Activated CD8-positive, alpha-beta T cell treated with anti-CD3 and anti-CD28 coated beads, Interleukin-2, amount 10 ng/mL, durations not matched to agents 7 days and 5 days (primary cell): ENCODE results near the gene TRAF5. TPM values are rescaled to one million over a fixed set of nuclear protein-coding genes. Genes with fewer than 3 reads are reported as not detected.
A peak's percentile ranks its signal among the peaks of the same experiment; 100 is the strongest.
"Not testable (repeated sequence)": the region's sequence is repeated elsewhere in the genome, so short reads cannot be mapped to it uniquely, and the experiment has no call there.

Experiments
- ATAC-seq: fragments of 150-1000 bp; cut with Tn5 transposase; one replicate; pipeline ENCODE4 v1.10.0; 2021; ENCODE audit warnings: moderate library complexity
- CTCF ChIA-PET: fragments of 350-600 bp; sonication (Branson Sonifier 250); formaldehyde crosslinking; loops from one replicate; lab custom pipeline; 2021; ENCODE audit warnings: antibody characterized with exemption; lab: Charles Lee
- POLR2A ChIA-PET: fragments of 350-600 bp; sonication (Branson Sonifier 250); formaldehyde crosslinking; loops from one replicate; lab custom pipeline; 2021; ENCODE audit warnings: antibody characterized with exemption; lab: Charles Lee
- DNase-seq: peaks from one replicate; pipeline ENCODE4 v3.0.0-alpha.2; 2020
- H3K27ac Mint-ChIP-seq: one replicate; pipeline ENCODE4 v1.8.0; 2021; ENCODE audit warnings: mild to moderate bottlenecking, mixed read lengths
- H3K27me3 Mint-ChIP-seq: one replicate; pipeline ENCODE4 v1.8.0; 2021; ENCODE audit warnings: low read depth, mixed read lengths
- H3K36me3 Mint-ChIP-seq: one replicate; pipeline ENCODE4 v1.8.0; 2021; ENCODE audit warnings: low read depth, mixed read lengths
- H3K4me1 Mint-ChIP-seq: one replicate; pipeline ENCODE4 v1.8.0; 2021; ENCODE audit warnings: low read depth, mixed read lengths
- H3K4me3 Mint-ChIP-seq: one replicate; pipeline ENCODE4 v1.8.0; 2021; ENCODE audit warnings: mild to moderate bottlenecking, mixed read lengths
- H3K9me3 Mint-ChIP-seq: one replicate; pipeline ENCODE4 v1.8.0; 2022; ENCODE audit warnings: mixed read lengths; ENCODE audit not compliant: insufficient read depth
- total RNA-seq, 2 experiments: library from RNA; stranded (reverse); gene quantifications; one replicate each; pipeline ENCODE4 v1.2.3, GENCODE V29; 2021

TRAF5 gene
- total RNA-seq, 2 experiments from 2014 or later: 61.1 to 64.4 TPM

- Mint-ChIP-seq H3K4me1 (peaks cover 31% of the 10 kb centered on the region), H3K4me3 (no peak overlapping the region), H3K27me3 (no peaks in the 10 kb centered on the region), H3K9me3 (no peaks in the 10 kb centered on the region), H3K27ac (no peak overlapping the region), H3K36me3 (peaks cover 40% of the 10 kb centered on the region)
- POLR2A ChIA-PET: no interaction called here
- CTCF ChIA-PET: interaction anchor here (1.2 to 1.7 kb wide), 2 partner anchors 13 to 50 kb away, joined by 3 to 4 read pairs; no protein-coding TSS in a partner anchor
- DNase-seq (no peak), ATAC-seq (no peak)
Observed at GRCh38 chr1:211379446-211379845, 52.8 kb downstream of the TRAF5 start.

GRCh38 chr1:211381481-211382181 is 55.0 kb downstream of the TRAF5 start:
- peak overlapping the region; percentile 87 for H3K4me3 Mint-ChIP-seq
- no peak for DNase-seq
- ChIA-PET CTCF (interaction anchor here (0.9 to 1.8 kb wide), 3 partner anchors 35 to 124 kb away, joined by 3 to 11 read pairs (median 4); no protein-coding TSS in a partner anchor), POLR2A (interaction anchor here (1.4 to 2.2 kb wide), 2 partner anchors 46 to 52 kb away, joined by 3 to 11 read pairs; no protein-coding TSS in a partner anchor)
- no peak for ATAC-seq
- peaks cover 29% of the 10 kb centered on the region for H3K4me1 Mint-ChIP-seq
- H3K27ac Mint-ChIP-seq: peak overlapping the region; percentile 88
- no peaks in the 10 kb centered on the region for H3K9me3 Mint-ChIP-seq
- peaks cover 23% of the 10 kb centered on the region for H3K36me3 Mint-ChIP-seq
- peaks cover 2% of the 10 kb centered on the region for H3K27me3 Mint-ChIP-seq

GRCh38 chr1:211382182-211382713 is 55.6 kb downstream of the TRAF5 start:
- Mint-ChIP-seq H3K9me3 (no peaks in the 10 kb centered on the region), H3K4me1 (peaks cover 25% of the 10 kb centered on the region), H3K27me3 (peaks cover 2% of the 10 kb centered on the region), H3K27ac (peak overlapping the region; percentile 88), H3K36me3 (peaks cover 17% of the 10 kb centered on the region), H3K4me3 (peak overlapping the region; percentile 87)
- DNase-seq (no peak), ATAC-seq (no peak)
- POLR2A ChIA-PET: interaction anchor here (0.7 to 2.2 kb wide), 4 partner anchors 46 to 141 kb away, joined by 3 to 11 read pairs (median 4); no protein-coding TSS in a partner anchor
- CTCF ChIA-PET: interaction anchor here (0.9 to 1.4 kb wide), 4 partner anchors 34 to 124 kb away, joined by 3 to 4 read pairs (median 3); no protein-coding TSS in a partner anchor

- Mint-ChIP-seq H3K9me3 (no peaks in the 10 kb centered on the region), H3K4me3 (peak overlapping the region; percentile 87), H3K27ac (peak overlapping the region; percentile 88), H3K4me1 (peaks cover 23% of the 10 kb centered on the region), H3K36me3 (peaks cover 10% of the 10 kb centered on the region), H3K27me3 (peaks cover 2% of the 10 kb centered on the region)
- POLR2A ChIA-PET: interaction anchor here (0.7 to 2.2 kb wide), 5 partner anchors 33 to 141 kb away, joined by 3 to 11 read pairs (median 3); no protein-coding TSS in a partner anchor
- peak; percentile 85 for DNase-seq
- CTCF ChIA-PET: interaction anchor here (0.9 to 1.4 kb wide), 7 partner anchors 9 to 125 kb away, joined by 3 to 7 read pairs (median 3); no protein-coding TSS in a partner anchor
- peak; percentile 94 for ATAC-seq
Observed at GRCh38 chr1:211382714-211383480, 56.3 kb downstream of the TRAF5 start.

GRCh38 chr1:211384524-211384923 is 57.9 kb downstream of the TRAF5 start:
- H3K9me3 Mint-ChIP-seq: no peaks in the 10 kb centered on the region
- H3K27me3 Mint-ChIP-seq: peaks cover 6% of the 10 kb centered on the region
- ATAC-seq: no peak
- no peak overlapping the region for H3K4me3 Mint-ChIP-seq
- CTCF ChIA-PET: interaction anchor here (3.0 kb wide), 1 partner anchor 61 kb away, joined by 10 read pairs; no protein-coding TSS in a partner anchor
- no peak for DNase-seq
- no peak overlapping the region for H3K27ac Mint-ChIP-seq
- H3K4me1 Mint-ChIP-seq: peaks cover 20% of the 10 kb centered on the region
- POLR2A ChIA-PET: no interaction called here
- H3K36me3 Mint-ChIP-seq: peaks cover 7% of the 10 kb centered on the region

- ChIA-PET POLR2A (no interaction called here), CTCF (interaction anchor here (1.1 to 3.0 kb wide), 2 partner anchors 63 to 90 kb away, joined by 4 to 10 read pairs; no protein-coding TSS in a partner anchor)
- H3K4me3 Mint-ChIP-seq: no peak overlapping the region
- peaks cover 5% of the 10 kb centered on the region for H3K36me3 Mint-ChIP-seq
- no peak for ATAC-seq
- H3K27me3 Mint-ChIP-seq: peaks cover 6% of the 10 kb centered on the region
- DNase-seq: no peak
- no peaks in the 10 kb centered on the region for H3K9me3 Mint-ChIP-seq
- H3K4me1 Mint-ChIP-seq: peaks cover 16% of the 10 kb centered on the region
- H3K27ac Mint-ChIP-seq: no peak overlapping the region
Observed at GRCh38 chr1:211386921-211387320, 60.3 kb downstream of the TRAF5 start.

GRCh38 chr1:211390829-211391228 is 64.2 kb downstream of the TRAF5 start:
- H3K4me3 Mint-ChIP-seq, H3K36me3 Mint-ChIP-seq, ATAC-seq, DNase-seq, H3K4me1 Mint-ChIP-seq, H3K27me3 Mint-ChIP-seq, POLR2A ChIA-PET, H3K27ac Mint-ChIP-seq, CTCF ChIA-PET, H3K9me3 Mint-ChIP-seq: not testable (repeated sequence)

- no peak for ATAC-seq
- Mint-ChIP-seq H3K27me3 (peaks cover 4% of the 10 kb centered on the region), H3K4me3 (no peak overlapping the region), H3K4me1 (no peaks in the 10 kb centered on the region), H3K9me3 (no peaks in the 10 kb centered on the region), H3K27ac (no peak overlapping the region), H3K36me3 (peaks cover 2% of the 10 kb centered on the region)
- CTCF ChIA-PET: no interaction called here
- POLR2A ChIA-PET: no interaction called here
- DNase-seq: no peak
Observed at GRCh38 chr1:211393203-211393602, 66.6 kb downstream of the TRAF5 start.

GRCh38 chr1:211398266-211398930 is 71.8 kb downstream of the TRAF5 start:
- H3K4me3 Mint-ChIP-seq, ATAC-seq, H3K9me3 Mint-ChIP-seq, H3K27me3 Mint-ChIP-seq, DNase-seq, H3K27ac Mint-ChIP-seq, POLR2A ChIA-PET, H3K4me1 Mint-ChIP-seq: not testable (repeated sequence)
- CTCF ChIA-PET: interaction anchor here (1.2 kb wide), 1 partner anchor 75 kb away, joined by 4 read pairs; no protein-coding TSS in a partner anchor
- H3K36me3 Mint-ChIP-seq: peaks cover 11% of the 10 kb centered on the region

- H3K4me3 Mint-ChIP-seq, ATAC-seq, H3K27me3 Mint-ChIP-seq, CTCF ChIA-PET, H3K9me3 Mint-ChIP-seq, POLR2A ChIA-PET, DNase-seq, H3K27ac Mint-ChIP-seq, H3K4me1 Mint-ChIP-seq: not testable (repeated sequence)
- H3K36me3 Mint-ChIP-seq: peaks cover 14% of the 10 kb centered on the region
Observed at GRCh38 chr1:211399851-211400393, 73.3 kb downstream of the TRAF5 start.

GRCh38 chr1:211401751-211402150 is 75.1 kb downstream of the TRAF5 start:
- H3K4me3 Mint-ChIP-seq, ATAC-seq, CTCF ChIA-PET, POLR2A ChIA-PET, H3K4me1 Mint-ChIP-seq, DNase-seq, H3K9me3 Mint-ChIP-seq, H3K27ac Mint-ChIP-seq, H3K27me3 Mint-ChIP-seq: not testable (repeated sequence)
- peaks cover 19% of the 10 kb centered on the region for H3K36me3 Mint-ChIP-seq
